ENCODE results near the gene FCN1. TPM values are rescaled to one million over a fixed set of nuclear protein-coding genes. Genes with fewer than 3 reads are reported as not detected.

Gene FCN1
- not detected in 5 replicates for total RNA-seq (2022; extraction: Qiagen RNA extraction)

GRCh38 chr9:134917431-134918373, at the start of gene FCN1:
TSS of gene FCN1 (minus strand) at chr9:134917912. CDS start at chr9:134917871, 41 bp downstream.

GRCh38 chr9:134880484-134881312, 37.0 kb downstream of the FCN1 start, which contains the start of gene FCN2:
TSS of gene FCN2 (plus strand) at chr9:134880810. CDS start at chr9:134880822, 12 bp downstream.

Other genes starting within 250 kb of the FCN1 start
- not detected in 5 replicates for gene FCN2, start 37.1 kb downstream of the FCN1 start, total RNA-seq (2022; extraction: Qiagen RNA extraction)
- gene OLFM1, start 169.8 kb upstream of the FCN1 start, total RNA-seq (2022; extraction: Qiagen RNA extraction), result 8.8 to 10.8 TPM (median 10.5 TPM) in 5 replicates